HG03575 (cell line): ENCODE results near the gene GGTA1.
"Not testable (repeated sequence)": the region's sequence is repeated elsewhere in the genome, so short reads cannot be mapped to it uniquely, and the experiment has no call there.

ENCODE experiments used
- ATAC-seq: cut with Tn5 transposase; IDR thresholded peaks from one replicate; pipeline ENCODE4 v1.9.1; 2021; ENCODE audit not compliant: unreplicated experiment, insufficient number of reproducible peaks, low FRiP score; ENCODE audit errors: extremely low read depth

The GGTA1 gene

DNA sequence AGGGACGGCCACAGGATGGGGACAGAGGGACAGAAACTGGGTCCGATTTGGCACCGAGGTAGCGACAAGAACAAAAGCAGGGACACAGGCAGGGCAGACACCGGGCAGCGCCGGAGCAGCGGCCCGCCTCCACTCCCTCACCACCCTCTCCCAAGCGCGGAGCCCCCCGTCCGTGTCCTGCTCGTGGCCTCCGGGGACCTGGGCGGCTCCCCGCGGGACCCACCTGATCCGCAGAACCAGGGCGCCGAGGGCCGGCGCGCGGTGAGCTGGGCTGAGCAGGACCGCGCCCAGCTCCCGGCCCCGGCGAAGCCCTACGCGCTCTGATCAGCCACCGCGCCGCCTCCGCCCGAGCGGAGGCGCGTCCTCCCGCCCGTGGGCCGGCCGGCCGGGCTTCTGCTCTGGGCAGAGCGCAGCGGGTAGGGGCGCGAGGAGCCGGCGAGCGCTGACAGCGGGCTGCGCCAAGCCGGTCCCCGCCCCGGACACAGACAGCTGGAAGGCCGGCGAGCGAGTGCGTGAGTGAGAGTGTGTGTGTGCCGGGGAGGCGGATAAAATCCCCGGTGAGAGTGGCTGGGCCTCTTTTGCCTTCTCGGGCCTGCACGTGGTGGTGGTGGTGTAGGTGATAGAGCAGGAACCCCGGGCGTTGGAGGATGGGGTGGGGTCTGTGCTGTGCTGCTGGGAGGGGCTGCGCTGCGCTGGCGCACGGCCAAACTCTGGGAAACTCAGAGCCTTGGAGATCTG, at the start of gene GGTA1:
Gene GGTA1, minus strand, starts transcription at position 418 of the 738 bp plus-strand sequence. CDS start 31,922 bp downstream, outside the sequence.
- ATAC-seq, result no peak

DNA sequence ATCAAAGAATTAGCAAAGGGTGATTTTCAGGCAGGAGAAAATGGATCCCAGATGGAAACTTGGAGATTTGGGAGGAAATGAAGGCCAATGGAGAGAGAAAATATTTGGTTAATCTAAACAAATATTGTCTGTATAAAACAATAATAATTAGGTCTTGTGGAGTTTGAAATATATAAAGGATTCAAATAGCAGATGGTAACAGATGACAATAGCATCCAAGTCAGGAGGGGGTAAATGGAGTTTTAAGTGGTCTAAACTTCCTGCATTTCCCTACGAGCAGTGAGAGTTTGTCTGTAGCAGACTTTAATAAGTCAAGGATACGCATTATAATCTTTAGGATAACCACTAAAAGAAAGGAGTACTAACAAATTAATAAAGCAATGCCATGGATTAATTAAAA, 49.0 kb upstream of the GGTA1 start:
- no peak for ATAC-seq

DNA sequence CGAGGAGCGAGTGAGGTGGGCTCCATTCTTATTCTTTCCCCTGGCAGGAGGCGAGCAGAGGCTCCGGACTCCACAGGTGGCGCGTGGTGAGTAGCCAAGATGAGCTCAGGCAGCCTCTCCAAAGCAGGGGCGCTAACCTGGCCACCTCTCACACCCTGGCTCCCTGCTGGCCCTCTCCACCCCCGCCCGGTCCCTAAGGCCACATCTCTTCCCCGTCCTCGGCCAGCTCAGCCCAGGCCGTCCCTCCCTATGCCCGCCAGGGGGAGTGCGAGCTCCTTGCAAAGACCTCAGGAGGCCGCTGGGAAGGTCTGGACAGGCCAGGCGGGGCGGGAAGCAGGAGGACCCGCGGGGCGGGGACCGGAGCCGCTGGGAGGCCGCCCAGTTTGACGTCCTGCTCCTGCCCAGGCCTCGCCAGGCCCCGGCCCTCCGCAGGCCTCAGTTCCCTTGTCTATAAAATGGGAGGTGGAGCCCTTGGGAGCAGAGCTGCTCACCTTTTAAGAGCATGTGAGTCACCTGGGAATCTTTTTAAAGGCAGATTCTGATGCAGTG, 46.3 kb upstream of the GGTA1 start:
- ATAC-seq, result no peak

DNA sequence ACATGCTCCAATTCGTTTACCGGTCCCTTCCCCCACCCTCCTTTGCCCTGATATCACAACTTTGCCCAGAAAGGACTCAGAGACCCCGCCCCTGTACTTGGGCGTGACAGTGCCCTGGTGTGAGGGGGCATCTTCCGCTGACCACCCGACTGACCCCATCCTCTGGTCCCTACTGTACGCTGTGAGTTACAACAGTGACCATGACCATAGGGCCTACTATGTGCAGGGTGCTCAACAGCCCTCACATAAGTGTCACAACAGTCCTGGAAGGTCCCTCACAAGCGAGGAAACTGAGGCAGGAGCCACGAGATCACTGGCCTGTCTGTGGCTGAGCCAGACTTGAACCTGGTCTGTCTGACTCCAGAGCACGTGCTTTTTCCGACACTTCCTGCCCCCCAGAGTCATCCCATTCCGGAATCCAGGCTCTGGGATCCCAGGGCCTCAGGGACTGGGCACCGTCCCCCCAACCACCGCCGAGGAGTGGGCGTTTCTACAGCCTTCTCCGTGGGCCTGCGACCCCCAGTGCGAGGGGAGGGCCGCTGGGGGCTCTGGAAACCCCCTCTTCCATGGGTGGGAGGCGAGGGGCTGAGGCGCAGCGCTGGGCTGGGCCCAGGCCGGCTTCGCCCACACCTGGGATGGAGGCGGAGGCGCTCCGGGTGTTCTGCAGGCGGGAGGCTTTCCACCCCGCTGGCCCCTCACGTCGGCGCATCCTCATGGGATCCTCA, 45.7 kb upstream of the GGTA1 start:
- ATAC-seq, result no peak

DNA sequence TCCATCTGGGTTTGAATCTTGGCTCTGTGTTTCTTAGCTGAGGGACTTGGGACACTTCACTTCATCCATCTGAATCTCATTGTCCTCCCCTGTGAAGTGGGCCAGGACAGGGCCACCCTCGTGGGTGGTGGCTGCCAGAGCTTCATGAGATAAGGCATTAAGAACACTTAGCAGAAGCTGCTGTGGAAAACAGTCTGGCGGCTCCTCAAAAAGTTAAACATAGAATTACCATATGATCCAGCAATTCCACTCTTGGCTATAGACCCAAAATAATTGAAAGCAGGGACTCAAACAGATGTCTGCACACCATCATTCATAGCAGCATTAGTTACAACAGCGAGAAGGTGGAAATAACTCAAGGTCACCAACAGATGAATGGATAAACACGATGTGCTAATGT, 42.4 kb upstream of the GGTA1 start:
- no peak for ATAC-seq

DNA sequence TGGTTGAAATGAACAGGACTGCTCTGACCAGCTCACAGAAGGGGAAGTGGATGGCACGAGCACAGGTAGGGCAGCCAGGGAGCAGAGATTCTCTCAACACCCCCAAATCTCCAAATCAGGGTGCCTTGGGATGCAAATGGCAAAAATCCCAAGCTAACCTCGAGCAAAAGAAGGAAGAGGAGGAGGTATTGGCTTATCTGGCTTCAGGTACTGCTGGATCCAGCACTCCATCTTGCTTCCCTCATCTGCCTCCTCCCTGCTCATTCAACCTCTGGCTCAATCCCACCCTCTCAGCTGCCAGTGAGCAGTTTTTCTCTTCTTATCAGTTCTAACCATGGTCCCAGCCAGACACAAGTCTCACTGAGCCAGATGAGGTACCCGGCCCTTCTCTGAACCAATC, 41.6 kb upstream of the GGTA1 start:
- no peak for ATAC-seq

DNA sequence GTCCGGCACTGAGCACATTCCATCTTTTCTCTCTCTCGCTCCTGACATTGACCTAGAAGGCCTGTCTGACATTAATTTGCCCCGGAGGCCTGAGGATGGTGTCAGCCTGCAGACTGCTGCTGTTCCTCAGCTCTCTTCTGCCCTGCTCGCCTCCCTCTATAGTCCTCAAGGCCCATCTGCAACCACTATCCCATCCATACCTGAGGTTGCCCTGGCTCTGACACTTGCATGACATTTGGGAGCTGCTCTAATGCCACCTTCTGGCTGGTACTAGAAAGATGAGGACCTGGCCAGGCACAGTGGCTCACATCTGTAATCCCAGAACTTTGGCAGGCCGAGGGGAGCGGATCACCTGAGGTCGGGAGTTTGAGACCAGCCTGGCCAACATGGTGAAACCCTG, 38.6 kb upstream of the GGTA1 start:
- ATAC-seq, result no peak

DNA sequence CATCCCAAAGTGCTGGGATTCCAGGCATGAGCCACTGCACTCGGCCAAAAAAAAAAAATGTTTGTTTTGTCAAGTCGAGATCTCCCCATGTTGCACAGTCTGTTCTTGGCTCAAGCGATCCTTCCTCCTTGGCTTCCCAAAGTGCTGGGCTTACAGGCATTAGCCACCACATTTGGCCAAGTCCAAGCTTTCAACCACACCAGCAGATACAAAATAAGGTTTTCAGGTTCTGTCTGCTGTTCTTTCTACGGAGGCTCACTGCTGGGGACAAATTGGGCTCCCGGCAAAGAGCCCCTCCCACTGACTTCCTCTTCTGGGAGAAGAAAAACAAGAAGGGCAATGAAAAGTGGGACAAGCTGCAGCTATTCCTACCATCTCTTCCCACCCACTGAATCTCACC, 37.6 kb upstream of the GGTA1 start:
- no peak for ATAC-seq

DNA sequence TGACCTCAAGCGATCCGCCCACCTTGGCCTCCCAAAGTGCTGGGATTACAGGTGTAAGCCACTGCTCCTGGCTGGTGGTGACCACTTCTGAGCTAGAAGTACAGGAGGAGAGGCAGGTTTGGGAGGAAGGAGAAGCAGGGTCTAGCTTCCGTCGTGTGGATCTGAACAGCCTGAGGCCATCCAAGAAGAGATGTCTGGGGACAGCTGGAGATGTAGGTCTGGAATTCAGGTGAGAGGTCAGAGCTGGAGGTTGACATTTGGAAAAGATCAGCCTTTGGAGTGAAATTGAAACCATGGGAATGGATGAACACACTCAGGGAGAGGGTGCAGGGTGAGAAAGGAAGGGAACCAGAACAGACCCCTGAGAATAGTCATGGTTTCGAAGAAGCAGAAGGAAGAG, 33.2 kb upstream of the GGTA1 start:
- ATAC-seq, result no peak

DNA sequence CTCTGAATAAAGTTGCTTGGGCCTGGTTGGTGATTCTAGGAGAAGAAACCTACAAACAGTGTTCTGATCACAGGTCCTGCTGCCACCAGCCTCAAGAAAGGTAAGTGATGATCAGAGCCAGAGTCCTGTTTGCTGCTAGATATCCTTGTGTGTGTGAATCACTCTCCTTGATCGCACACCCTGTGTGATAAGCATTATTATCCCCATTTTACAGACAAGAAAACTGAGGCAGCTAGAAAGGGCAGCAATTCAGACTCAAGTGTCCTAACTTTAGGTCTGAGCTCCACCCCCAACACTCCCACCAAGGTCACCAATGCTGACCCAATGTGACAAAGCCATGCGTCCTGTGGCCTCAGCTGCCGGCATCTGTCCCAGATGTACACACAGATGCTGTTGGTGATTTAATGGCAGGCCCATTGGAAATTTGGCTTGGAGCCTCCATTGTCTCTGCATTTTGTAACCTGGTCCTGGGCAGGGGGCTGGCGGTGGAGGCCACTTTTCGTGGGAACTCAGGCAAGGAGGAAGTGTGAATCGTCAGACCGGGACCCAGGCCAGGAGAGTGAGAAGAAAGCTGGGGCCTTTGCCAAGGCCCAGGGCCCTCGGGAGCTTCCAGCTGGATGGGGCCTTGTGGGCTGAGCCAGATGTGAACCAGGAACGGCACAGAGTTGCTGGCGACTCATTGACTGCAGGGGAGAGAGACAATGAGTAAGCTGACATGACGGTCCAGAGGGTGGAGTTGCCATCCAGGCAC, 29.8 kb upstream of the GGTA1 start:
- no peak for ATAC-seq

DNA sequence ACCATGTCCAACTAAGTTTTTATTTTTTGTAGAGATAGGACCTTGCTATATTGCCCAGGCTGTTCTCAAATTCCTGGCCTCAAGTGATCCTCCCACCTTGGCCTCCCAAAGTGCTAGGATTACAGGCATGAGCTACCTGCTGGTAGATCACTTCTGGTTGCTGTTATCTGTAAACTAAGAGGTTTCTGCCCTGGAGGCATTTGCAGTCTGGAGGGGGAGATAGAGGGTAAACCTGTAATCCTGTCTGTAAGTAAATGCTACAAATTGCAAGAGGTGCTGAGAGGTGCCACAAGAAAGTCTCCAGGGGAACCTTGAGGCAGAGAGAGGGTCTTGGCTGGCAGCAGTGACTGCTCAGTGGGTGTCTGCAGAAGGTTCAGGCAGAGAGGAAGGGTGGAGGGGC, 29.0 kb upstream of the GGTA1 start:
- no peak for ATAC-seq

DNA sequence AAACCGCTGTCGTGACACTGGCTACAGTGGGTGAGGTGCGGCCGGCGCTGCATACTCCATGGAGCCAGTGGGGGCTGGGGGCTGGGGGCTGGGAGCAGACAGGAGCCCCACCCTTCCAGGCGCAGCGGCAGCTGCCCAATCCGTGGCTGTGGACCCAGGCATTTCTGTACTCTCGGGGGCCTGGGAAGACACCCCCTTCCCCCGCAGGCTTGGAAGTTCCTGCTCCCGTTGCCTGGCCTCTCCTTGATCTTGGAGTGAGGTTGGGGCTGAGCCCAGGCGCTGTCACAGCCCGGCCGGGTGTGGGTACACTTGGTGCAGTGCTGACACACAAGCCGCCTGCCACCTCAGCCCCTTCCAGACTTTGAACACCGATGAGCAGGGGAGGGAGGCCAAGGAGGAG, 27.7 kb upstream of the GGTA1 start:
- no peak for ATAC-seq

DNA sequence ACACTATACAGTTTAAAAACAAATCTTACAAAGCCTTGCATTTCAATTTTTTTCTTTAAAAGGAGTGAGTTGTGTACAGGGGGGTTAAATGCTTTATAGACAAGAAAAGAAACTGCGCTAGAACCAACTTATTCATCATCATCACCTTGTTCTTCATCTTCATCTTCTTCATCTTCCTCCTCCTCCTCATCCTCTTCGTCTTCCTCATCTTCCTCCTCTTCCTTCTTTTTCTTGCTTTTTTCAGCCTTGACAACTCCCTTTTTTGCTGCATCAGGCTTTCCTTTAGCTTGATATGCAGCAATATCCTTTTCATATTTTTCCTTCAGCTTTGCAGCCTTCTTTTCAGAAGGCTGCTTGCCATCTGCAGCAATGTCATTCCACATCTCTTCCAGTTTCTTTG, 20.0 kb upstream of the GGTA1 start:
- ATAC-seq, result not testable (repeated sequence)

DNA sequence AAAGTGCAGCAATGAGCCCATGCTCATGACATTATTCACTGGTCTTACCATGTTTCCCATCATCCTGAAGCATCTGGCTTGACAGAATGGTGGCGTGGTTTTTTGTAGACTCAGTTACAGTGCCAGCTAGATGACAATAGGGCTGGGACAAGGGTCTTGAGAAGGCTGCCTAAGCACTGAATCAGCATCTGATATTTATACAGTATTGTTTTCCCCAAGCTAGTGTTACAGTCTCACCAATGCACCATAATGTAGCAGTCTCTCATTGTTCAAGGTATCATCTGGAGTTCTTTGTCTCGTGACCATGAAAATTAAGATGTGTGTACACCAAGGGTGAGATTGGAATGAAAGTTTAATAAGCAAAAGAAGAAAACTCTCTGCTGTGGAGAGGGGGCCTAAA, 19.0 kb upstream of the GGTA1 start:
- no peak for ATAC-seq

DNA sequence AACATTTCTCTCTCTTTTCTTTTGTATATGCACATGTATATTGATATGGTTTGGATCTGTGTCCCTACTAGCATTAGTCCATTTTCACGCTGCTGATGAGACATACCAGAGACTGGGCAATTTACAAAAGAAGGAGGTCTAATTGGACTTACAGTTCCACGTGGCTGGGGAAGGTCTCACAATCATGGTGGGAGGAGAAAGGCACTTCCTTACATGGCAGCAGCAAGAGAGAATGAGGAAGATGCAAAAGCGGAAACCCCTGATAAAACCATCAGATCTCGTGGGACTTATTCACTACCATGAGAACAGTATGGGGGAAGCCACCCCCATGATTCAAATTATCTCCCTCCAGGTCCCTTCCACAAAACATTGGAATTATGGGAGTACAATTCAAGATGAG, 13.5 kb upstream of the GGTA1 start:
- not testable (repeated sequence) for ATAC-seq

DNA sequence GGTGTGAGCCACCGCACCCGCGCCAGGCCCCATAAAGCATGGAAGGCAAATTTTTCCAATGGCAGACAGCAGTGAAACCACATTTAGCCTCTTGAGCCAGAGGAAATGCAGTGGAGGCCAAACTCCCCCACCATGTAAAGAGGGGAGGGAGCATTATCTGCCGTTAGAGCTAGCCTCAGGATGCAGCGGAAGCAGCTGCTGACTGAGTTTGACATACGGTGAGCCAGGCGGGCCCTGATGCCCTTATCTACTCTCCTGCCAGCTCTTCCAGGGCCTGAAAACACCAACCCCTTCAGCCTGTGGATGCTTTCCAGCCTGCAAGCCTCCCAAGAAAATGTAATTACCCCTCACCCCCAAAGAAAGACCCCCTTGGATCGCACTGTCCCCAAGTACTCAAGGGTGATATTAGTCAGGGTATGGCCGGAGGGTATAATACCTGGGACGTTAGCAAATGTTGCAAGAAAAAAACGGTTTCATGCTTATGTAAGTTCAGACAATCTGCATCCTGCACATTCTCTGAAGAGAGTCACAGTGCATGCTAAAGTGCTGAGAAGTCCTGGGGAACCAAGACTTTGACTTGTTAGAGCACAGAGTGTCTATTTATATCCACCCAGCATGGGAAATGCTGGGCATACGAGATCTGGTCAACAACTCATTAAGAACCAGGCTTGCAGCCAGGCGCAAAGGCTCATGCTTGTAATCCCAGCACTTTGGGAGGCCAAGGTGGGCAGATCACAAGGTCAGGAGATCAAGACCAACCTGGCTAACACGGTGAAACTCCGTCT, 11.3 kb upstream of the GGTA1 start:
- no peak for ATAC-seq

DNA sequence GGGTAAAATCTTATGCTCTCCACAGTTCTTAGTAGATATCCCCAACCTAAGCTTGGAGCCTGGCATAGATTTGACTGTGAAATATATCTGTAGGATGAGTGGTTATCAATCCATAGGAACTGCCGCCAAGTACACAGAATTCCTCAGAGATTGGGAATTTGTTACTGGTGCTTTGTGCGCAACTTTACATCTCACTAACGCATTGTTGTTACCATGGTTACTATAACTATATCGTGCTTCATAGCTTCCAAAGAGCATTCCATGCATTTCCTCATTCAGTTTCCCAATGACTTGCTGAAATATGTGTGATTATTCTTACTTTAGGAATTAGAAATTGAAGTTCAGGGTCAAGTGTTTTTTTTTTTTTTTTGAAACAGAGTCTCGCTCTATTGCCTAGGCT, 9.5 kb upstream of the GGTA1 start:
- no peak for ATAC-seq

DNA sequence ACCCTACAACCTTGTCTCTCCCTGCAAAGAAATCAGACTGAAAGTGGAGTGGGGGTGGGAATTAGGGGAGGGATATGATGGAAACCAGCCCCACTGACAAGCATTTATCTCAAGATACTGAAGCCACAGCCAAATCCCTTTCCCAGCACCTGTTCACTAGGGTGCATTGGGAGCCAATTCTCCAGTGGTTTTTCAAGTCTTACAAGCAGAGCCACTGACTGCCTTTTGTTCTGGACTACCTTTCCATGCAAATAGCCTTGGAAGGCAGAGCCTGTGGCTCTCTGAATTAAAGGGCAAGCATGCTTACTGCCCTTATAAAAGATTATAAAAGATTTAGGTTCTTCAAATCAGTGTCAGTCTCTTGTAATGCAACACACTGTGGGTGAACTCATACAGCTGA, 8.8 kb upstream of the GGTA1 start:
- no peak for ATAC-seq
